Bronchial epithelial cell (primary cell): ENCODE data around the gene DAB1. TPM values are rescaled to one million over a fixed set of nuclear protein-coding genes. Genes with fewer than 3 reads are reported as not detected.

ENCODE experiments used
- DNase-seq: peaks from one replicate; pipeline ENCODE4 v3.0.0-alpha.2; 2010; ENCODE audit warnings: low read depth
- FAIRE-seq: peaks from 2 replicates; lab custom pipeline; 2011; peaks lifted over from hg19 to GRCh38; lab: Jason Lieb, UNC
- H3K27me3 ChIP-seq: 2 replicates; pipeline ENCODE4 v1.5.1; 2011; ENCODE audit warnings: low read length; ENCODE audit not compliant: control insufficient read depth, insufficient read depth
- H3K36me3 ChIP-seq: 2 replicates; pipeline ENCODE4 v1.5.1; 2011; ENCODE audit warnings: low read length; ENCODE audit not compliant: control insufficient read depth, insufficient read depth
- H3K4me3 ChIP-seq: 2 replicates; pipeline ENCODE4 v1.5.1; 2011; ENCODE audit warnings: mild to moderate bottlenecking, low read depth, low read length, control low read depth
- CTCF ChIP-seq: IDR thresholded peaks from 2 replicates; pipeline ENCODE4 v1.5.1; 2011; ENCODE audit warnings: mild to moderate bottlenecking, moderate library complexity, low read length, control low read depth, inconsistent platforms; ENCODE audit not compliant: insufficient read depth, severe bottlenecking
- total RNA-seq: library from RNA; depleted of rRNA; stranded (reverse); fragments of >200 nt; gene quantifications from 2 replicates; pipeline ENCODE4 v1.2.1, GENCODE V29; 2014

DAB1 gene
- total RNA-seq, 1 donor from 2014 or later, result not detected

- Histone ChIP-seq H3K27me3 (no peaks in the 10 kb centered on the region), H3K4me3 (no peak within 1 kb of the TSS), H3K36me3 (no peaks in the 10 kb centered on the region)
- FAIRE-seq, result no peak
- no peak for TF ChIP-seq CTCF
- DNase-seq, result no peak
Measured at GRCh38 chr1:56965916-56966697, 457.8 kb downstream of the DAB1 start, which contains the start of gene C8B. Gene C8B (minus strand): TSS chr1:56966015. CDS start chr1:56965948, 67 bp downstream.

GRCh38 chr1:56965191-56965590 is 458.7 kb downstream of the DAB1 start:
- DNase-seq (no peak), FAIRE-seq (no peak)
- Histone ChIP-seq H3K27me3 (no peaks in the 10 kb centered on the region), H3K4me3 (no peak overlapping the region), H3K36me3 (no peaks in the 10 kb centered on the region)
- TF ChIP-seq CTCF, result no peak

- peak; percentile 79 for FAIRE-seq
Measured at GRCh38 chr1:56964349-56965017, 459.4 kb downstream of the DAB1 start.

GRCh38 chr1:56963667-56964066 is 460.2 kb downstream of the DAB1 start:
- DNase-seq (peak; percentile 18), FAIRE-seq (no peak)
- no peak for TF ChIP-seq CTCF
- H3K4me3 ChIP-seq, result no peak overlapping the region
- H3K27me3 ChIP-seq, result no peaks in the 10 kb centered on the region
- H3K36me3 ChIP-seq, result no peaks in the 10 kb centered on the region

More at GRCh38 chr1:56964349-56965017, 459.4 kb downstream of the DAB1 start:
- Histone ChIP-seq H3K36me3 (no peaks in the 10 kb centered on the region), H3K27me3 (no peaks in the 10 kb centered on the region), H3K4me3 (no peak overlapping the region)
- TF ChIP-seq CTCF, result no peak
- DNase-seq, result no peak

GRCh38 chr1:56961426-56961825 is 462.4 kb downstream of the DAB1 start:
- no peak for TF ChIP-seq CTCF
- Histone ChIP-seq H3K4me3 (no peak overlapping the region), H3K36me3 (no peaks in the 10 kb centered on the region), H3K27me3 (no peaks in the 10 kb centered on the region)
- DNase-seq, result no peak
- FAIRE-seq, result no peak
